Left lobe of liver (tissue), 2 donors: ENCODE measurements around the gene PIGN. TPM values are rescaled to one million over a fixed set of nuclear protein-coding genes. Genes with fewer than 3 reads are reported as not detected.
A peak's percentile ranks its signal among the peaks of the same experiment; 100 is the strongest.

ENCODE experiments used
- ATAC-seq: fragments of 200-7000 bp; cut with Tn5 transposase; one replicate; pipeline ENCODE4 v1.9.1; 2020; ENCODE audit warnings: mild to moderate bottlenecking, moderate library complexity
- DNase-seq: peaks from one replicate; pipeline ENCODE4 v3.0.0-alpha.2; 2020; ENCODE audit warnings: low spot score
- total RNA-seq: library from RNA; stranded (reverse); gene quantifications from one replicate; pipeline ENCODE4 v1.2.1, GENCODE V29; 2021
- donor health status: DM: no; HTN: no; CAD: no; lungs with moderate emphysema.
- donor health status: DM: no; HTN: yes; CAD: no.

Gene PIGN
- total RNA-seq, result 13.5 TPM

DNA sequence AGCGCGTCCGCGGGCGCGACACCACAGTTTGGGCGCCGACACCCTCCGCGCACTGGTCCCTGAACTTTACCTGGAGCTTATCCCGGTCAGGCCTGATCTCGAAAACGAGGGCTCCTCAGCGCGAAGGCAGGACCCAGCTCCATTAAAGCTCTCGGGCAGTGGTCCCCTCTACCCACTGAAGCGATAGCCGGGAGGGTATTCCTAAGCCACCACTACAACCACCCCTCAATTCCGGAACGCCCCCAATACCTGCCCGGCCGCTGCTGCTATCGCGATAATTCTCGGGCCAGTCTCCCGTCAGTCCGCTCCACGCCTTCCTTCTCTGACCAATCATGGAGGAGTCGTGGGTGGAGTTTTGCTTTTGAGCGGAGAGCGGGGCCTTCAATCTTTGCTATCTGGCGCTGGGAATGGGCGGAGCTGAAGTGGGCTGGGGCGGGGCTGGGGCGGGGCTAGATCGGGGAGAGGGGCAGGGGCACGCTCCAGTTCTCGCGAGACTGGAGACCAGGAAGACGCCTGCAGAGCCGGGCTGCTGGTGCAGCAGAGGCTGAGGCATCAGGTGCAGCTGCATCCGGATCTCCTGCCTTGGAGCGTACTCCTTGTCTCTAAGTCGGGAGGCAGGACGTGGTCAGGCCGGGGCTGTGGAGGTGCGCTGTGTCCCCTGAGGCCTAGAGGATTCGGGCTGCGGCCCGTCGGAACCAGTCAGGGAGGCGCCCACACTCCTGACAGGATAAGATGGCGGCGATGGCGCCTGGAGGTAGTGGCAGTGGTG, at the start of gene PIGN, which contains the start of gene RELCH:
PIGN (minus strand) TSS at position 283 of the 769 bp plus-strand sequence. CDS start 25,703 bp downstream, outside the sequence.
RELCH (plus strand) TSS at position 482 of the 769 bp plus-strand sequence; CDS start at position 733, 251 bp downstream.
- peak; percentile 93 for ATAC-seq
- peak; percentile 97 for DNase-seq

GRCh38 chr18:62236252-62236651, 49.4 kb upstream of the PIGN start:
- ATAC-seq (no peak), DNase-seq (no peak)

DNA sequence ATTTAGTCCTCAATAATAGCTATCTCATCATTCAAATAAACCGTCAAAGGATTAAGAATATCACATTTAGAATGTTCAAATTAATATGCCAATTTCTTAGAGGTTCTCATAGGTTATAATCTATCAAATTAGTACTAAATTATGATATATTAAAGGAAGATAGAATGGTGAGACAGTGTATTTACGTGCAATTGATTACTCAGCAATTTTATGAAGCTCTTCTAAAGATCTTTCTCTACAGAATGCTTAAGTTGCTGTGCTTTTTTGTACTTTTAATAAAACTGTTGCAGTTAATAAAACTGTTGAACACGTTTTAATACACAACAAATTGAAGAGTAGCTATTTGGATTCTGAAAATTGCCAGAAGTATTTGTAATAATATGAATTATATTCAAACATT, 39.2 kb upstream of the PIGN start:
- no peak for ATAC-seq
- no peak for DNase-seq

DNA sequence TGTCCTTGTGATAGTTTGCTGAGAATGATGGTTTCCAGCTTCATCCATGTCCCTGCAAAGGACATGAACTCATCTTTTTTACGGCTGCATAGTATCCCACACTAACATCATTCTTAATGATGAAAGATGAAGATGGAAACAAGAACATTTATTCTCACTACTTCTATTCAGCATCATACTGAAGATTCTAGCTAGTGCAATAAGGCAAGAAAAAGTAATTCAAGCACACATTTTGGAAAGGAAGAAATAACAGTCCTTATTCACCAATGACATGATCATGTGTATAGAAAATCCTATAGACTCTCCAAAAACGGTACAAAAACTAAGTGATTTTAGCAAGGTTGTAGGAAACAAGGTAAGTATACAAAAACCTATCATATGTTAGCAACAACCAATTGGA, 37.4 kb upstream of the PIGN start:
- no peak for DNase-seq
- no peak for ATAC-seq

DNA sequence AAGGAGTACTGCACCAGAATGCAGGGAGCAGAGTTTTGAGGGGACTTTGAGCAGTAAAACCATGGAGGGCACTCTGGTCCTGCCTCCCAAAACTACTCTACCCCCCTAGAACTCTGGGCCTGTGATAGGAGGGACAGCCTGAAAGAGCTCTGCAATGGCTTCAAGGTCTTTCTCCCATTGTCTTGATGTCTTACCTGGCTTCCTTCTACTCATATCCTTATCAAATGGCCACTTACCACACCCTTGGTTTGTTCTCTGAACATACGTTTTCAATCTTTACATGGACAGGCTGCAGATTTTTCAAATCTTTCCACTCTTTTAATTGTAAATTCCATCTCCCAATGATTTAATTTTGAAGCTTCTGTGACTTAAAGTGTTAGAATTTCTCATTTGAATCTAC, 27.9 kb upstream of the PIGN start:
- ATAC-seq, result no peak
- no peak for DNase-seq

DNA sequence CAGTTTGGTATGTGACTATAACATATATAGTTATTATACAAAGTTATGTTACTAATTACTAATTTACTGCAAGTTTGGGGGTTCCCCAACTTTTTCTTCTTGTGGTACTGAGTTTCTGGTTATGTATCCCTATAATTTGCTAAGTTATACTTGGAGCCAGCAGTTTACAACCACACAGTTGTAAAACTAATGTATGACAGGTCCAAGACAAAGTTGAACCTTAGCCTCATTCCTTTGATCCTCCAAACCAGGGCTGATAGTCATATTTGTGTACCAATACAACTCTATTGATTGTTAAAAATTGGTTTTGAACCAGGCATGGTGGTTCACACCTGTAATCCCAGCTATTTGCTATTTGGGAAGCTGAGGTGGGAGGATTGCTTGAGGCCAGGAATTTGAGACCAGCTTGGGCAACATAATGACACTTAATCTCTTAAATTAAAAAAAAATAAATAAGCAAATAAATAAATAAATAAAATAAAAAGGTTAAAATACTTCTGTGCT, 24.5 kb upstream of the PIGN start:
- ATAC-seq (peak; percentile 49), DNase-seq (no peak)

- ATAC-seq, result no peak
Observed at GRCh38 chr18:62210138-62210537, 23.3 kb upstream of the PIGN start.

DNA sequence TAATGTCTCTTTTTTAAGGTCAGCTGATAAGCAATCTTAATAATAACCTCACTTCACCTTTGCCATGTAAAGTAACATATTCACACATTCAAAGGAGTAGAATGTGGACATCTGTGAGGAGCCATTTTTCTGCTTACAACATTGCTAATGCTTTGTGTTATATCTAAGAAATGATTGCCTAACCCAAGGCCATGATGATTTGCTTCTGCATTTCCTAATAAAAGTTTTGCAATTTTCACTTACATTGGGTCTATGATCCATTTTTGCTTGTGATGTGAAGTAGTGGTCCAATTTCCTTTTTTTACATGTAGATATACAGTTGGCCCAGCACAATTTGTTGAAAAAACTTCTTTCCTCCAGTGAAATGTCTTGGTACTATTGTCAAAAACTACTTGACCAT, 22.2 kb upstream of the PIGN start:
- ATAC-seq (no peak), DNase-seq (no peak)

More at GRCh38 chr18:62210138-62210537, 23.3 kb upstream of the PIGN start:
- DNase-seq, result no peak

DNA sequence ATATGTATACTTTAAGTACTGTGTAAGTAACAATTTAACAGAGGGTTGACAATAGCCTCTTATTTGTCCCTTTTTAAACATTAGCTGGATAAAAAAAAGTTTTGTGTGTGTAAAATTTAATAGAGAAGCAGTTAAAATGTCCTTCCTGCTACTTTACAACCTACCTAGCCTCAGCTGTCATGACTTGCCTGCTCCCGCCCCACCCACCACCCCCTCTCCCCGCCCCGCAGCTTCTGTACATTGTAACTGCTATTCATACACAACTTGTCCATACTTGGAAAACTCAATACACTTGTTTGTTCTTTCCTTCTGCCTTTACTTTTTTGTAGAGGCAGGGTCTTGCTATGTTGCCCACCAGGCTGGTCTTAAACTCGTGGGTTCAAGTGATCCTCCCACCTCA, 19.7 kb upstream of the PIGN start:
- no peak for ATAC-seq

DNA sequence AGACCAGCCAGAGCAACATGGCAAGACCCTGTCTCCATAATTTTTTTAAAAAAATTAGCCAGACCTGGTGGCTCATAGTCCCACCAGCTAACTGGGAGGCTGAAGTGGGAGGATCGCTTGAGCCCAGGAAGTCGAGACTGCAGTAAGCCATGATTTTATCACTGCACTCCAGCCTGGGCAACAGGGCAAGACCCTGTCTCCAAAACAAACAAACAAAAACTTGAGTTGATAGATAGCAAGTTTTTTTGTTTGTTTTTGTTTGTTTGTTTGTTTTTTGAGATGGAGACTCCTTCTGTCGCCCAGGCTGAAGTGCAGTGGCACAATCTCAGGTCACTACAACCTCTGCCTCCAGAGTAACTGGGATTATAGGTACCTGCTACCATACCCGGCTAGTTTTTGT, 19.0 kb upstream of the PIGN start:
- no peak for ATAC-seq

More for the DNA sequence above, 19.7 kb upstream of the PIGN start:
- no peak for DNase-seq

GRCh38 chr18:62201870-62202269, 15.0 kb upstream of the PIGN start:
- no peak for ATAC-seq
- DNase-seq, result no peak

More for the DNA sequence above, 19.0 kb upstream of the PIGN start:
- no peak for DNase-seq

DNA sequence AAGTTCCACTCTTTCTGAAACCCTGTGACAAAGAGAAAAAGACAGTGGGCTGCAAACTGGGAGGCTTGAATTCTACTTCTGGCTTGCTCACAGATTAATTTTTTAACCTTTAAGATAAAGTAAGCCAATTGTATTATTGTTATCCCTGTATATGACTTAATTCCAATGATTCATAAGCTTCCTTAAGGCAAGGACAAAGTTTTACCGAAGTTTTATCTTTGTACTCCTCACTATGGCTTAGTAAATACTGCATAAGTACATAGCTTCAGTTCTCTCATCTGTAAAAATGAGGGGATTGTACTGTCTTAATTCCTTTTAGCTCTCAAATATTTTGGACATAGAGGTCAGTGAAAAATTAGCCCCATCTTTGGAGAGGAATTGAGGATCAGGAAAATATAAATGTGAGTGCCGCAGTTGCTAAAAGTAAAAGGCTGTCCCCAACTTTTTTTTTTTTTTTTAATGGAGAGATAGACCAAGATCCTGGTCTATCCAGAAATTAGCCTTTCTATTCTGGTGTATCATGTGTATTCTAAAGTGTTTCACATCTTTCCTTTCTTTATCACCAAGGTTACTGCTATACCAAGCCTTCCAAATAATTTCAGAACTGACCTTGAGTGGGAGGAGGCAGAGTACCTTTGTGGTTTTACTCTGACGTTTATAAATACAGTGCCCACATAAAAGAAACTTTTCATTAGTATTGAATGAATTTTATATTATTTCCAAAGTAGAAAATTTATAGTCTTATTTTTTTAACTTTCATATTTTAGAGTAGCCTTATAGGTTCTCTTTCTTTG, 13.5 kb upstream of the PIGN start:
- no peak for ATAC-seq
- DNase-seq, result no peak

DNA sequence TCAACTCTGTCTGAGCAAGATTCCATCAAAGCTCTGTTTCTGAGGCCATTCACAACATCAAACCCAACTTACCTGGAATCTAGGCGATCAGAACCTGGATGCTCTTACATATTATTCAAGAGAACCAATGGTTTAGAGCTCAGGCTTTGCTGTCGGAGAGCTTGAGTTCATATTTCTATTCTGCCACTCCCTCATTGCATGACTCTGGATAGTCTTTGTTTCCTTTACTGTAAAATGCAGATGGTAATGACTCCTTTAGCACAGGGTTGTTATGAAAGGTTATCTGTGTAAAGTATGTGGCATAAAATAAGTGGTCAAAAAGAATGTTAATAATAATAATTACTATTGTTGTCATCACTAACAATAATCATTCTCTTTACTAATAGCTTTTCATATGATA, 12.8 kb upstream of the PIGN start:
- DNase-seq, result no peak
- no peak for ATAC-seq

DNA sequence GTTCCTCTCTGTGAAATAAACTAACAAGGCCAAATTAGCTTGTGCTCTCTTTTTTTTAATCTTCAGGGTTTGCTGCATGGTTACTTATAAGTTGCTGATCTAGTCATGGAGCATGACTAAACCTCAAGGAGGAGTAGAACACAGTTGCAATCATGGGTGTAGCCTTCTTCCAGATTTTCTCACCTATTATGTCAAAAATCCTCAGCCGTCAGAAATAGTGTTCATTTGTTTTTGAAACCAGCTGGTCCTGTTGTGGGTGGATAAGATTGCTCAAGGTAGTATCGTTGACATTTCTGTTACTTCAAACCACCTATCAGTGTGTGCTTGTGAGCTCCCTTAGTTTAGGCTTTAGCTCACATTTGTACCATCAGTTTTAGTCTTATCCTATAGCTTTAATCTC, 11.4 kb upstream of the PIGN start:
- DNase-seq, result no peak
- no peak for ATAC-seq

GRCh38 chr18:62196980-62197379, 10.1 kb upstream of the PIGN start:
- ATAC-seq, result no peak
- DNase-seq, result no peak

- DNase-seq (no peak), ATAC-seq (no peak)
Observed at GRCh38 chr18:62196079-62196478, 9.2 kb upstream of the PIGN start.

DNA sequence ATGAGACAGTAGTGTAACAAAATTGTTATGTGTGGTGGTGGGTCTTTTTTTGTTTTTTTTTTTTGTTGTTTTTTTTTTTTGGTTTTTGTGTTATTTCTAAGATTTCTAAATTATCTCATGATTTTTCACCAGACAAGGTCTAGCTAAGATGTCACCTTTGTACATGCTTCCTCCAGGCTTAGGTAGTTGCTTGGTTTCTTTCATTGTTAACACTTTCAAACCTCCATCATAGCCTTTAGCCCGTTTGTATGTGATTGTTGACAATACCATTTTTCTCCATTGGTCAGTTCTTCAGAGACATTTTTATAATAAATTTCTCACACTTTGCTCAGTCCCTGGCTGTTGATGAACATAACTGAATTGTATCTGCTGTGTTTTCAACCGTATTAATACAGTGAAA, 2.4 kb upstream of the PIGN start:
- DNase-seq (no peak), ATAC-seq (no peak)

- ATAC-seq, result peak; percentile 31
- DNase-seq, result peak; percentile 47
Observed at GRCh38 chr18:62187543-62188510, 971 bp upstream of the PIGN start.

DNA sequence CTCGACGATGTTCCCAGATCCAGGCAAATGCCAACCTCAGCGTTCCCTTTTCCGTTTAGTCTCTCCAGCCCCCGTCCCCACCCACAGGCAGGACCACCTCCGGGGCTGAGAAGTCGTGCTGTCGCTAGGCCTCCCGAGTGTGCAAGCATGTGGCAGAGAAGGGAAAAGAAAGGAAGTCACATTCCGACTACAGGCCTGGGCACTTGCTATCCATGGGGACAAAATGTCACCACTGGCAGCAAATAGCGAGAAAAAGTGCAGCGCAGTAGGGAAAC, 420 bp downstream of the PIGN start:
- ATAC-seq (no peak), DNase-seq (no peak)

DNA sequence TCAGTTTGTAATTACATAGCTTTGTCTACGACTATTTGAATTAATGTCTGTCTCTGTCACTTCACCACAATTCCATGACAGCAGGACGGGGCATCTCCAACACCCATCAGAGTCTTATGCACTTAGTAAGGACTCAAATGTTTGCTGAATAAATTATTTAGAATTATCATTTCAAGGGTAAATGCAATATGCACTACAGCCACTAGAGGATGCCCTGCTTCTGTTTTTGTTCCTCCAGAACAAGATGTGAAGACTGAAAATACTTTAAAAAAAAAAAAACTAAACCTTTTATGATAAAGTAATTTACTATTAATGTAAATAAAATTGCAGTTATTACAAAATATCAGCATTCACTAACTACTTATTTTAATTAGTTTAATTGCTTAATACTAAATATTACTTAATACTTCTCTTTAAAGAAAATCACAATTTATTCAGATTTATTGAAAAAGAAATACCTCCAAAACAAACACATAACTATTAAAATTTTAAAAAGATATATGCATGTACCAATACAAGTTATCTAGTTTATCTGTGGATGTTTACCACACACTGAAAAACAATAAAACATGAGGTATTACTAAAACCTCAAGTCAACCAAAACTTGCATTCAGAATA, 3.2 kb downstream of the PIGN start:
- DNase-seq (no peak), ATAC-seq (no peak)

DNA sequence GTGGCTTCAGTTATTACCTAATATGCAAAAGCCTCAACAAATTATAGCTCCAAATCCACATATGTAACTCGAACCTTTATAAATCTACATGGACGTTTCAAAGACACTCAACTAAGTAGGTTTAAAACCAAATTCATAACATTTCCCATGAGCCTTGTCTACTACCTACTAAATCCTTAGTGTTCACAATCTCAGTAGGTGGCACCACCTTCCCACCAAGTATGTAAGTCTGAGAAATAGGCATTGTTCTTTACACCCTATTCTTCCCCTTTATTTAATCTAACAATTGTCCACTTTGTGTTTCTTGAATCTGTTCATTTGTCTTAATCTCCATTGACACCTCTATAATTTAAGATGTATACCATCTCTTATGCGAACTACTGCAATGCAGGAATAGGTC, 4.6 kb downstream of the PIGN start:
- ATAC-seq (no peak), DNase-seq (no peak)
